ENCODE data around the gene CUL4A. TPM values are rescaled to one million over a fixed set of nuclear protein-coding genes. Genes with fewer than 3 reads are reported as not detected.

The CUL4A gene
- total RNA-seq, 1 donor from 2014 or later: 57.0 TPM

- intact Hi-C loops (cut with DNase I): no loop called here
- TF ChIP-seq CTCF (IDR thresholded peaks at IDR 0.05): no peak
- no peaks in the 10 kb centered on the region for H3K4me1 ChIP-seq
- no peak for DNase-seq
- H3K27me3 ChIP-seq: no peaks in the 10 kb centered on the region
- no peak for ATAC-seq
- no peak overlapping the region for H3K4me3 ChIP-seq
- H3K36me3 ChIP-seq: peaks cover 67% of the 10 kb centered on the region
- H3K9me3 ChIP-seq: no peaks in the 10 kb centered on the region
- H3K27ac ChIP-seq: no peak overlapping the region
These were observed 32.6 kb upstream of the CUL4A start for GRCh38 chr13:113176822-113177221.

- TF ChIP-seq CTCF (IDR thresholded peaks at IDR 0.05): no peak
- intact Hi-C loops (cut with DNase I): no loop called here
- peaks cover 72% of the 10 kb centered on the region for H3K36me3 ChIP-seq
- no peak for DNase-seq
- no peak overlapping the region for H3K4me3 ChIP-seq
- H3K4me1 ChIP-seq: no peaks in the 10 kb centered on the region
- H3K27me3 ChIP-seq: no peaks in the 10 kb centered on the region
- no peaks in the 10 kb centered on the region for H3K9me3 ChIP-seq
- ATAC-seq: no peak
- no peak overlapping the region for H3K27ac ChIP-seq
These were observed 31.1 kb upstream of the CUL4A start for GRCh38 chr13:113178070-113178895.

GRCh38 chr13:113178896-113179167, 30.6 kb upstream of the CUL4A start:
- no peak overlapping the region for H3K4me3 ChIP-seq
- TF ChIP-seq CTCF (IDR thresholded peaks at IDR 0.05): no peak
- no peaks in the 10 kb centered on the region for H3K4me1 ChIP-seq
- H3K36me3 ChIP-seq: peaks cover 78% of the 10 kb centered on the region
- no peak for DNase-seq
- H3K27me3 ChIP-seq: no peaks in the 10 kb centered on the region
- ATAC-seq: no peak
- intact Hi-C loops (cut with DNase I): no loop called here
- no peaks in the 10 kb centered on the region for H3K9me3 ChIP-seq
- H3K27ac ChIP-seq: no peak overlapping the region

- intact Hi-C loops (cut with DNase I): no loop called here
These were observed 29.8 kb upstream of the CUL4A start for GRCh38 chr13:113179374-113180230.

GRCh38 chr13:113182046-113182445, 27.4 kb upstream of the CUL4A start:
- Histone ChIP-seq H3K36me3 (peaks cover 76% of the 10 kb centered on the region), H3K27ac (no peak overlapping the region), H3K4me3 (no peak overlapping the region), H3K9me3 (no peaks in the 10 kb centered on the region), H3K27me3 (no peaks in the 10 kb centered on the region), H3K4me1 (no peaks in the 10 kb centered on the region)
- DNase-seq: no peak
- no peak for TF ChIP-seq CTCF (IDR thresholded peaks at IDR 0.05)
- ATAC-seq: no peak
- intact Hi-C loops (cut with DNase I): no loop called here

More at GRCh38 chr13:113179374-113180230, 29.8 kb upstream of the CUL4A start:
- Histone ChIP-seq H3K4me3 (no peak overlapping the region), H3K9me3 (no peaks in the 10 kb centered on the region), H3K27me3 (no peaks in the 10 kb centered on the region), H3K36me3 (peaks cover 85% of the 10 kb centered on the region), H3K4me1 (no peaks in the 10 kb centered on the region), H3K27ac (no peak overlapping the region)
- DNase-seq (no peak), ATAC-seq (no peak)
- TF ChIP-seq CTCF (IDR thresholded peaks at IDR 0.05): no peak

Measured in upper lobe of right lung (tissue), 1 donor.